K562 (cell line): ENCODE measurements around the gene RBBP8. TPM values are rescaled to one million over a fixed set of nuclear protein-coding genes. Genes with fewer than 3 reads are reported as not detected.

Experiments used
- ATAC-seq: fragments of 200-7000 bp; cut with Tn5 transposase; 3 replicates; pipeline ENCODE4 v1.9.1; 2020; ENCODE audit warnings: moderate library complexity
- BruUV-seq: library from RNA; stranded (reverse); fragments of 400-500 nt; replicated peaks from 2 replicates; lab custom pipeline; 2021; lab: Mats Ljungman, UMichigan
- CTCF ChIA-PET: fragments of 300-600 bp; formaldehyde crosslinking; extraction: SDS; loops from one replicate; lab custom pipeline; 2021; ENCODE audit warnings: low intra/inter-chr PET ratio; lab: Yijun Ruan, JAX
- POLR2A ChIA-PET: fragments of 300-600, 350-650 bp; sonication (Branson Sonifier 250); formaldehyde crosslinking; extraction: SDS; loops from one replicate; lab custom pipeline; 2021; ENCODE audit warnings: antibody characterized with exemption, inconsistent platforms; lab: Yijun Ruan, JAX
- DNase-seq, 4 experiments: peaks; one replicate each; pipeline versions ENCODE4 v3.0.0 to v3.0.0-alpha.2; 2011 to 2018; ENCODE audit warnings: low spot score in 3 of 4, mixed read lengths in 3 of 4; ENCODE audit errors: extremely low read depth in 1 of 4
- FAIRE-seq: peaks from 2 replicates; lab custom pipeline; 2011; peaks lifted over from hg19 to GRCh38; lab: Jason Lieb, UNC
- H2AFZ ChIP-seq: 2 replicates; pipeline ENCODE4 v1.6.0; 2011; ENCODE audit warnings: low read depth, low read length, control low read depth, inconsistent platforms
- H3K27ac ChIP-seq: fragments of 200-600 bp; 3 replicates; pipeline ENCODE4 v1.8.0; 2011; ENCODE audit warnings: low read depth, mild to moderate bottlenecking, control low read depth, inconsistent platforms, low read length, moderate library complexity, mixed read lengths; ENCODE audit errors: extremely low read depth
- H3K27me3 ChIP-seq, 2 experiments: fragments of 300-600 bp in 1 of 2; 2 replicates in 1 of 2; 3 replicates in 1 of 2; pipeline versions ENCODE4 v1.6.0 to v1.8.0; 2011; ENCODE audit warnings: inconsistent platforms in 2 of 2, low read length in 2 of 2, mild to moderate bottlenecking in 1 of 2, mixed read lengths in 1 of 2, moderate library complexity in 1 of 2; ENCODE audit not compliant: control insufficient read depth in 2 of 2, insufficient read depth in 2 of 2
- H3K36me3 ChIP-seq: fragments of 300-600 bp; 3 replicates; pipeline ENCODE4 v1.8.0; 2011; ENCODE audit warnings: mild to moderate bottlenecking, low read length, inconsistent platforms; ENCODE audit not compliant: control insufficient read depth, insufficient read depth
- H3K4me1 ChIP-seq, 2 experiments: fragments of 200-600 bp in 1 of 2; replicated peaks in 1 of 2; 2 replicates in 1 of 2; 3 replicates in 1 of 2; pipeline versions ENCODE4 v1.5.1 to v1.8.0; 2011; ENCODE audit warnings: inconsistent platforms in 2 of 2, low read length in 2 of 2, mild to moderate bottlenecking in 1 of 2, mixed read lengths in 1 of 2, moderate library complexity in 1 of 2; ENCODE audit not compliant: control insufficient read depth in 2 of 2, insufficient read depth in 2 of 2
- H3K4me2 ChIP-seq: 2 replicates; pipeline ENCODE4 v1.6.1; 2011; ENCODE audit warnings: low read length, control low read depth, inconsistent platforms, mixed read lengths; ENCODE audit not compliant: insufficient read depth
- H3K4me3 ChIP-seq: fragments of 200-600 bp; sonication (generic), shearing (Covaris generic); 2 replicates; pipeline ENCODE4 v1.5.1; 2016; ENCODE audit warnings: control low read depth, inconsistent platforms
- H3K79me2 ChIP-seq: fragments of 200-600 bp; 3 replicates; pipeline ENCODE4 v1.8.0; 2011; ENCODE audit warnings: low read length, inconsistent platforms; ENCODE audit not compliant: control insufficient read depth, insufficient read depth
- H3K9ac ChIP-seq, 2 experiments: 2 replicates each; pipeline versions ENCODE4 v1.6.0 to v1.6.1; 2011; ENCODE audit warnings: low read depth in 2 of 2, low read length in 2 of 2, control low read depth in 1 of 2, inconsistent platforms in 1 of 2, mild to moderate bottlenecking in 1 of 2, mixed read lengths in 1 of 2; ENCODE audit not compliant: insufficient read depth in 1 of 2
- H3K9me1 ChIP-seq: one replicate; pipeline ENCODE4 v1.6.0; 2011; ENCODE audit warnings: inconsistent platforms, mild to moderate bottlenecking, low read length, moderate library complexity; ENCODE audit not compliant: control insufficient read depth, insufficient read depth
- H3K9me3 ChIP-seq: replicated peaks from 2 replicates; pipeline ENCODE4 v1.5.1; 2011; ENCODE audit warnings: low read depth, low read length, inconsistent platforms; ENCODE audit not compliant: control insufficient read depth, insufficient read depth
- H4K20me1 ChIP-seq: replicated peaks from 2 replicates; pipeline ENCODE4 v1.6.1; 2011; ENCODE audit warnings: low read length, inconsistent platforms, mixed read lengths; ENCODE audit not compliant: control insufficient read depth, insufficient read depth
- ARHGAP35 ChIP-seq: fragments of 450-650 bp; IDR thresholded peaks from 2 replicates; pipeline ENCODE4 v1.6.1; 2018; ENCODE audit not compliant: partially characterized antibody
- HNRNPUL1 ChIP-seq: fragments of 200-400 bp; formaldehyde crosslinking; IDR thresholded peaks from 2 replicates; pipeline ENCODE4 v1.6.1; 2017; ENCODE audit warnings: low read length
- HOXB6 ChIP-seq: fragments of 250-450 bp; sonication (Bioruptor Pico); IDR thresholded peaks from 2 replicates; pipeline ENCODE4 v1.5.1; 2022; ENCODE audit warnings: mild to moderate bottlenecking, borderline replicate concordance
- JUNB ChIP-seq: fragments of 450-650 bp; formaldehyde crosslinking; conservative IDR thresholded peaks from 2 replicates; pipeline ENCODE4 v1.4.0; 2020; ENCODE audit warnings: mild to moderate bottlenecking
- JUND ChIP-seq, 2 experiments: IDR thresholded peaks; 2 replicates in 1 of 2; 3 replicates in 1 of 2; pipeline ENCODE4 v1.6.1; 2011; ENCODE audit warnings: borderline replicate concordance in 2 of 2, low read depth in 2 of 2, low read length in 2 of 2, improper control_type of control experiment in 1 of 2, missing biosample characterization in 1 of 2, missing genetic modification characterization in 1 of 2, missing genetic modification reagents in 1 of 2
- MBD2 ChIP-seq: sonication (generic); IDR thresholded peaks from 2 replicates; pipeline ENCODE4 v1.6.1; 2016; ENCODE audit warnings: low read depth, borderline replicate concordance
- MCM5 ChIP-seq: fragments of 450-650 bp; IDR thresholded peaks from 2 replicates; pipeline ENCODE4 v1.6.1; 2016; ENCODE audit warnings: low read depth
- NUFIP1 ChIP-seq: fragments of 450-650 bp; IDR thresholded peaks from 2 replicates; pipeline ENCODE4 v1.6.1; 2018; ENCODE audit not compliant: partially characterized antibody
- POLR2G ChIP-seq: fragments of 200-400 bp; formaldehyde crosslinking; IDR thresholded peaks from 2 replicates; pipeline ENCODE4 v1.6.1; 2017; ENCODE audit warnings: low read depth, mild to moderate bottlenecking, antibody characterized with exemption, low read length, moderate library complexity
- RAD51 ChIP-seq: fragments of 450-650 bp; IDR thresholded peaks from 2 replicates; pipeline ENCODE4 v1.7.1; 2016; ENCODE audit warnings: low read depth, mild to moderate bottlenecking, borderline replicate concordance
- SIX5 ChIP-seq, 2 experiments: IDR thresholded peaks; 2 replicates each; pipeline ENCODE4 v1.6.1; 2011; ENCODE audit warnings: low read length in 2 of 2, borderline replicate concordance in 1 of 2, low read depth in 1 of 2, mild to moderate bottlenecking in 1 of 2, moderate library complexity in 1 of 2; ENCODE audit not compliant: insufficient read depth in 1 of 2
- SMAD1 ChIP-seq: fragments of 150-350 bp; IDR thresholded peaks from 2 replicates; pipeline ENCODE4 v1.6.1; 2014; ENCODE audit warnings: low read length, low read depth; ENCODE audit not compliant: partially characterized antibody
- SMARCB1 ChIP-seq: IDR thresholded peaks from 2 replicates; pipeline ENCODE4 v1.6.1; 2011; ENCODE audit warnings: improper control_type of control experiment, low read depth; ENCODE audit not compliant: insufficient read length
- SRSF9 ChIP-seq: fragments of 200-400 bp; formaldehyde crosslinking; IDR thresholded peaks from 2 replicates; pipeline ENCODE4 v1.6.1; 2017; ENCODE audit warnings: low read depth, low read length, borderline replicate concordance
- TEAD1 ChIP-seq, 2 experiments: fragments of 450-650 bp in 1 of 2; sonication (generic) in 1 of 2; formaldehyde crosslinking; IDR thresholded peaks; 2 replicates each; pipeline versions ENCODE4 v1.4.0 to v1.8.0; 2020 to 2022; ENCODE audit warnings: mild to moderate bottlenecking in 2 of 2, missing genetic modification reagents in 1 of 2
- ZBTB8A ChIP-seq: fragments of 450-650 bp; IDR thresholded peaks from 2 replicates; pipeline ENCODE4 v1.6.1; 2018; ENCODE audit warnings: mild to moderate bottlenecking, moderate library complexity; ENCODE audit not compliant: partially characterized antibody
- WGBS: fragments of 100-300 bp; shearing (Covaris generic); methylation state at CpG from one replicate; pipeline ENCODE4 v1.1.6; 2016; ENCODE audit warnings: low coverage, mixed read lengths; ENCODE audit not compliant: insufficient coverage; ENCODE audit errors: missing lambda C conversion rate; 5-methylcytosine and 5-hydroxymethylcytosine counted together
- in situ Hi-C: fragments of 300-500 bp; cut with MboI; formaldehyde crosslinking; loops from 4 replicates; pipeline ENCODE4 v1.15.0; 2018; ENCODE audit warnings: inconsistent platforms, mixed read lengths
- intact Hi-C: fragments of 100-400 bp; cut with micrococcal nuclease; formaldehyde crosslinking; loops from 2 replicates; pipeline ENCODE4 v1.14.2; 2022
- polyA plus RNA-seq, 8 experiments: library from polyadenylated mRNA; depleted of rRNA in 4 of 8; stranded (reverse) in 5 of 8; unstranded in 3 of 8; fragments of >200 nt; fragmentation: Nextera tagmentation in 2 of 8; fragmentation: Illumina TruSeq in 1 of 8; extraction: Ambion mirVana in 2 of 8; extraction: Trizol in 1 of 8; gene quantifications; 2 replicates each; pipeline versions ENCODE4 v1.2.1 to v1.2.3, GENCODE V29; 2011 to 2014; ENCODE audit warnings: inconsistent platforms in 1 of 8, missing spikeins in 1 of 8
- total RNA-seq, 7 experiments: library from RNA; depleted of rRNA in 6 of 7; stranded (reverse); fragments of >200 nt in 6 of 7; fragmentation: Illumina TruSeq in 2 of 7; extraction: Trizol in 2 of 7; gene quantifications; 2 replicates each; pipeline versions ENCODE4 v1.2.1 to v1.2.3, GENCODE V29; 2011 to 2021; ENCODE audit warnings: low replicate concordance in 1 of 7
- TF ChIP-seq, protein P1 (sequence below): fragments of 250-450 bp; sonication (Bioruptor Pico); IDR thresholded peaks from 2 replicates; pipeline ENCODE4 v1.4.0; 2020; ENCODE audit warnings: mild to moderate bottlenecking, moderate library complexity, borderline replicate concordance
- TF ChIP-seq, protein P2 (sequence below), 2 experiments: fragments of 450-650 bp in 1 of 2; sonication (generic) in 1 of 2; formaldehyde crosslinking; conservative IDR thresholded peaks; 2 replicates each; pipeline versions ENCODE4 v1.4.0 to v1.8.1; 2020 to 2022; ENCODE audit warnings: mild to moderate bottlenecking in 1 of 2, missing genetic modification reagents in 1 of 2

Gene RBBP8
- total and polyA plus RNA-seq, 9 of the 15 experiments (the other 6 are each of a cell fraction or from before 2014, with no cell fraction given) = 28.4 to 63.1 (median 48.9) TPM

DNA sequence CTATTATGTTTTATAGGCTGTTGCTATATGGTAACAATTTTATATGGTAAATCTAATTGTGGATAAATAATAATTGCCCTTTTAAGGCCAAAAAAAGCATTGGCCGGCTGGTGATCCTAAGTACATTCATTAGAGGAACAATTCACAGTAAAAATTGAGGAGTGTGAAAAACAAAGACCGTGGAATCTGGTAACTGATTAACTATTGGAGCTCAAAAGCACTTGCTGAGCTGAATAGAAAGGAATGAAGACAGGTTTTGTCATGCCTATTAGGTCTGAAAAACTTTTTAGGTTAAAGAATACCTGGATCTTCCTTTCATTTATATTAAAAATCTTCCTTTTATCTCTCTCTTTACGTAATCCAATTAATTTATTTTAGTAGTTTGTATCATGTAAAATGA lies 18.5 kb upstream of the RBBP8 start:
- FAIRE-seq = no peak

More for the DNA sequence above, 18.5 kb upstream of the RBBP8 start:
- H3K36me3 ChIP-seq = no peaks in the 10 kb centered on the region
- no peak overlapping the region for H3K4me2 ChIP-seq
- CTCF ChIA-PET = no interaction called here
- no peaks in the 10 kb centered on the region for H3K9me1 ChIP-seq
- no peak overlapping the region for H2AFZ ChIP-seq
- no peak overlapping the region for H3K27ac ChIP-seq
- TF ChIP-seq SIX5 (IDR thresholded peaks at IDR 0.05; ENCODE audit: borderline replicate concordance in 1 of 2, insufficient read depth in 1 of 2, low read depth in 1 of 2, low read length in 2 of 2) (no peak), NUFIP1 (no peak), JUNB (no peak), POLR2G (no peak), SMAD1 (no peak), MBD2 (no peak), SRSF9 (no peak), JUND (IDR thresholded peaks at IDR 0.05; ENCODE audit: borderline replicate concordance, low read depth, low read length) (no peak), JUND (tag; IDR thresholded peaks at IDR 0.05; ENCODE audit: borderline replicate concordance, low read depth, low read length) (no peak), ARHGAP35 (no peak), HNRNPUL1 (no peak), SMARCB1 (no peak), TEAD1 (CRISPR knock-in tag; IDR thresholded peaks at IDR 0.05) (no peak), ZBTB8A (no peak), RAD51 (no peak), MCM5 (no peak), HOXB6 (no peak)
- TF ChIP-seq, protein P1, sequence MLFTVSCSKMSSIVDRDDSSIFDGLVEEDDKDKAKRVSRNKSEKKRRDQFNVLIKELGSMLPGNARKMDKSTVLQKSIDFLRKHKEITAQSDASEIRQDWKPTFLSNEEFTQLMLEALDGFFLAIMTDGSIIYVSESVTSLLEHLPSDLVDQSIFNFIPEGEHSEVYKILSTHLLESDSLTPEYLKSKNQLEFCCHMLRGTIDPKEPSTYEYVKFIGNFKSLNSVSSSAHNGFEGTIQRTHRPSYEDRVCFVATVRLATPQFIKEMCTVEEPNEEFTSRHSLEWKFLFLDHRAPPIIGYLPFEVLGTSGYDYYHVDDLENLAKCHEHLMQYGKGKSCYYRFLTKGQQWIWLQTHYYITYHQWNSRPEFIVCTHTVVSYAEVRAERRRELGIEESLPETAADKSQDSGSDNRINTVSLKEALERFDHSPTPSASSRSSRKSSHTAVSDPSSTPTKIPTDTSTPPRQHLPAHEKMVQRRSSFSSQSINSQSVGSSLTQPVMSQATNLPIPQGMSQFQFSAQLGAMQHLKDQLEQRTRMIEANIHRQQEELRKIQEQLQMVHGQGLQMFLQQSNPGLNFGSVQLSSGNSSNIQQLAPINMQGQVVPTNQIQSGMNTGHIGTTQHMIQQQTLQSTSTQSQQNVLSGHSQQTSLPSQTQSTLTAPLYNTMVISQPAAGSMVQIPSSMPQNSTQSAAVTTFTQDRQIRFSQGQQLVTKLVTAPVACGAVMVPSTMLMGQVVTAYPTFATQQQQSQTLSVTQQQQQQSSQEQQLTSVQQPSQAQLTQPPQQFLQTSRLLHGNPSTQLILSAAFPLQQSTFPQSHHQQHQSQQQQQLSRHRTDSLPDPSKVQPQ (CRISPR knock-in tag) = no peak
- TF ChIP-seq, protein P2, sequence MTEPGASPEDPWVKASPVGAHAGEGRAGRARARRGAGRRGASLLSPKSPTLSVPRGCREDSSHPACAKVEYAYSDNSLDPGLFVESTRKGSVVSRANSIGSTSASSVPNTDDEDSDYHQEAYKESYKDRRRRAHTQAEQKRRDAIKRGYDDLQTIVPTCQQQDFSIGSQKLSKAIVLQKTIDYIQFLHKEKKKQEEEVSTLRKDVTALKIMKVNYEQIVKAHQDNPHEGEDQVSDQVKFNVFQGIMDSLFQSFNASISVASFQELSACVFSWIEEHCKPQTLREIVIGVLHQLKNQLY (CRISPR knock-in tag; conservative IDR thresholded peaks at IDR 0.05) = no peak
- H3K79me2 ChIP-seq = no peaks in the 10 kb centered on the region
- no peaks in the 10 kb centered on the region for H3K4me1 ChIP-seq
- no peak for ATAC-seq
- POLR2A ChIA-PET = no interaction called here
- no peak overlapping the region for H3K9ac ChIP-seq
- intact Hi-C loops = no loop called here
- no TSS peak for BruUV-seq
- no peak for DNase-seq
- no peaks in the 10 kb centered on the region for H4K20me1 ChIP-seq
- H3K9me3 ChIP-seq = no peaks in the 10 kb centered on the region
- WGBS = 5% methylated on average over 3 of the region's 3 CpGs
- in situ Hi-C loops = no loop called here
- no peak overlapping the region for H3K4me3 ChIP-seq
- no peaks in the 10 kb centered on the region for H3K27me3 ChIP-seq
